ENCODE results near the gene DCHS1. TPM values are rescaled to one million over a fixed set of nuclear protein-coding genes. Genes with fewer than 3 reads are reported as not detected.

Gene DCHS1
- polyA plus RNA-seq, 12 donors: 32.3 to 51.2 (median 39.6) TPM; not detected in 1

GRCh38 chr11:6673523-6674218 is 18.1 kb upstream of the DCHS1 start:
- no peak for DNase-seq

GRCh38 chr11:6671991-6672390 is 16.4 kb upstream of the DCHS1 start:
- no peak for DNase-seq

- no peak for DNase-seq
Observed at GRCh38 chr11:6670202-6670830, 14.7 kb upstream of the DCHS1 start.

GRCh38 chr11:6667733-6668374 is 12.2 kb upstream of the DCHS1 start:
- DNase-seq: no peak

GRCh38 chr11:6666302-6667183 is 10.9 kb upstream of the DCHS1 start:
- no peak for DNase-seq

GRCh38 chr11:6664551-6664950 is 8.9 kb upstream of the DCHS1 start:
- peak; percentile 64 for DNase-seq

- DNase-seq: peak; percentile 50
Observed at GRCh38 chr11:6663794-6664469, 8.3 kb upstream of the DCHS1 start.

- no peak for DNase-seq
Observed at GRCh38 chr11:6660712-6661111, 5.1 kb upstream of the DCHS1 start.

GRCh38 chr11:6658647-6659046 is 3.0 kb upstream of the DCHS1 start:
- no peak for DNase-seq

- no peak for DNase-seq
Observed at GRCh38 chr11:6657346-6657745, 1.7 kb upstream of the DCHS1 start.

GRCh38 chr11:6656936-6657335 is 1.3 kb upstream of the DCHS1 start:
- DNase-seq: no peak

GRCh38 chr11:6656584-6656915 is 941 bp upstream of the DCHS1 start:
- DNase-seq: no peak

GRCh38 chr11:6655020-6655789 is 404 bp downstream of the DCHS1 start:
- peak; percentile 59 for DNase-seq

GRCh38 chr11:6654281-6655019 is 1.2 kb downstream of the DCHS1 start:
- no peak for DNase-seq

- no peak for DNase-seq
Observed at GRCh38 chr11:6653656-6654055, 2.0 kb downstream of the DCHS1 start.

- no peak for DNase-seq
Observed at GRCh38 chr11:6653097-6653496, 2.5 kb downstream of the DCHS1 start.

- DNase-seq: no peak
Observed at GRCh38 chr11:6652182-6652581, 3.4 kb downstream of the DCHS1 start.

- no peak for DNase-seq
Observed at GRCh38 chr11:6650980-6651379, 4.6 kb downstream of the DCHS1 start.

GRCh38 chr11:6650104-6650503 is 5.5 kb downstream of the DCHS1 start:
- no peak for DNase-seq

- no peak for DNase-seq
Observed at GRCh38 chr11:6648501-6648900, 7.1 kb downstream of the DCHS1 start.

All from muscle of arm (tissue), 12 donors.